AG09309 (cell line): ENCODE data around the gene SOX6.

Experiments used
- DNase-seq: peaks from one replicate; pipeline ENCODE4 v3.0.0-alpha.2; 2010; ENCODE audit warnings: low read depth
- H3K4me3 ChIP-seq: 2 replicates; pipeline ENCODE4 v1.5.1; 2011; ENCODE audit warnings: mild to moderate bottlenecking, low read depth, low read length, moderate library complexity; ENCODE audit not compliant: control insufficient read depth
- TF ChIP-seq, protein P1 (sequence below): IDR thresholded peaks from 2 replicates; pipeline ENCODE4 v1.5.1; 2011; ENCODE audit warnings: mild to moderate bottlenecking, low read depth, low read length, inconsistent platforms; ENCODE audit not compliant: insufficient read depth, control insufficient read depth; ENCODE audit errors: missing control alignments

SOX6 gene

DNA sequence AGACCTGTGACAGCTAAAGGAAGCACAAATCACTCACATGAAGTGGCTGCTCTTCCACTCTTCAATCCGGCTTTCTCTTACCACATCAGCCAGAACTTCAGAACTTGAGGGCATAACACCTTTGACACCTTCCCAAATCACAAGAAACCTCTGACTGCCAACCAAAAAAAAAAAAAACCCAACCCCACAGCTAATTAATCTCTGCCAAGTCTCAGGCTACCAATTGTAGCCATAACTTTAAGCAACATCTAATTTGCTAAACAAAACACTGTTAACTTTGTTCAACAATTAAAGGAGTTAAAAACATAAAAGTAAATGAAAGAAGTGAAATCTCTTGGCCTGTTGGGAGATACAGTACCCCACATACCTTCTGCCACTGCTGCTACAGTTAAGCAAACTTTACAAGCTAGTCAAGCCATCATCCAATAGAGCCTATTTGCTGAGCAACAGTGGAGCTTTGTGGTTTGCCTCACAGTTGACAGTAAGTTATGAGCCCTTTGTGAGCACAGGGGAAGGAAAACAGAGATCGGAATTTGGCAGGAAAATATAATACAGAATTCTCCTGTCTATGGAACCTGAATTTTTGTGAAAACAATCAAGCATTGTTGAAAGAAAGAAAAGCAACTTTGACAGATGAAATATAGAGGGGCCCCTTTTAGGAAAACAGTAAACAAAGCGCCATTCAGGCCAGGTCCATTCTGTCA, at the start of gene SOX6:
TSS of gene SOX6 (minus strand) at position 490 of the 704 bp plus-strand sequence. CDS start 15,298 bp downstream, outside the sequence.
- no peak for DNase-seq
- no peak within 1 kb of the TSS for H3K4me3 ChIP-seq
- TF ChIP-seq, protein P1, sequence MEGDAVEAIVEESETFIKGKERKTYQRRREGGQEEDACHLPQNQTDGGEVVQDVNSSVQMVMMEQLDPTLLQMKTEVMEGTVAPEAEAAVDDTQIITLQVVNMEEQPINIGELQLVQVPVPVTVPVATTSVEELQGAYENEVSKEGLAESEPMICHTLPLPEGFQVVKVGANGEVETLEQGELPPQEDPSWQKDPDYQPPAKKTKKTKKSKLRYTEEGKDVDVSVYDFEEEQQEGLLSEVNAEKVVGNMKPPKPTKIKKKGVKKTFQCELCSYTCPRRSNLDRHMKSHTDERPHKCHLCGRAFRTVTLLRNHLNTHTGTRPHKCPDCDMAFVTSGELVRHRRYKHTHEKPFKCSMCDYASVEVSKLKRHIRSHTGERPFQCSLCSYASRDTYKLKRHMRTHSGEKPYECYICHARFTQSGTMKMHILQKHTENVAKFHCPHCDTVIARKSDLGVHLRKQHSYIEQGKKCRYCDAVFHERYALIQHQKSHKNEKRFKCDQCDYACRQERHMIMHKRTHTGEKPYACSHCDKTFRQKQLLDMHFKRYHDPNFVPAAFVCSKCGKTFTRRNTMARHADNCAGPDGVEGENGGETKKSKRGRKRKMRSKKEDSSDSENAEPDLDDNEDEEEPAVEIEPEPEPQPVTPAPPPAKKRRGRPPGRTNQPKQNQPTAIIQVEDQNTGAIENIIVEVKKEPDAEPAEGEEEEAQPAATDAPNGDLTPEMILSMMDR = no peak

DNA sequence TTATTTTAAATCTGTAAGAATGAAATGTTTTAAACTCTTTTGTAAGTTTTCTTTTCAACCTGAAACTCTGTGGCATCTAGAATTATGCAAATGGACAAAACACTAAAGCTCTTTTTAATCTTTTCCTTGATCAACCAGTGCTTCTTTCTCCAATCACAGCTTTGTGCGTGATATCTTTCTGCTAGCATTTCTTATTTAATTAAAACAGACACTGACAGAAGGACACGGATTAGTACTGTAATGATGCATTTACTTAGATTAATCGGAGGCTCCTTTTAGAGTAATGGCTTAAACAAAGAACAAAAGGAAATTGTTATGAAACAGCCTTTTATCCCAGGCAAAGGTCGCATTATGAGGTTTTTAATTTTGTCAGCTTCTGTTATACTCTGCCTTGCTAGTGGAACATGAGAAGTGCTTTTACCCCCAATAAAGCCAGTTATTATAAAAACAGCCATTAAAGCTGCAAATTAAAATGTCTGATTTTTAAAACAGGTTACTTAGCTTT, 48.5 kb upstream of the SOX6 start:
- TF ChIP-seq, protein P1 = no peak
- no peak overlapping the region for H3K4me3 ChIP-seq
- DNase-seq = no peak

DNA sequence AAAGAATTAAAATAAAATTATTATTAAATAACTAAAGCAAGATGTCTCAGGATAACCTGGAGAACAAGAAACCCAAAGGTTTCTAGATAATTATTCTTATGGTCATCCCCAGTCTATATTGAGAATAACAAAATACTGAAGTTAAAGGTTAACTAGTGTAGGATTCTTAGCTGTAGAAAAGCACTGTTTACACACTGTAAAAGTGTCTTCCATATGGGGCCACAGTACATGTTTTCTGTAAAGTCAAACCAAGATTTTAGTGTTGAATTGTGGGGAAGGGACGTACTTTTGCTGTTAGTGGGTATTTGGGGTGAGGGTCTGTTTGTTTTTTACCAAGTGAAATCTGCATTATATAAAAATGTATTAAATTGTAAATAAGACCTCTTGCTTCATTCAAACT, 47.5 kb upstream of the SOX6 start:
- DNase-seq = no peak
- TF ChIP-seq, protein P1 = no peak
- no peak overlapping the region for H3K4me3 ChIP-seq

DNA sequence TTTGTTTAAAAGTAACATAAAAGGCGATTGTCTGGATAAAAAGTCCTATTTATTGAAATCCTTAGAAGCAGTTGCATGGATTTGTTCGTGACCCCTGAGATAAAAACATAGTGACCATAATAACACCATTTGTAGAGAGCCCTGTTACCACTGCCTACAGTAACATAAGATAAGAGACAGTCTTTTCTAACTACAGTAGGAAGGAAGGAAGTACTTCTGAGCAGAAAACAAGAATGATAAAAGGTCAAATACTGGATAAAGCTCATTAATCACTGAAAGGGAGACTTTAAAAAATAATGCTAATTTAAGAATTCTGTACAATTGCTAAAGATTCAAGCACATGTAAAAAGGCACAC, 47.1 kb upstream of the SOX6 start:
- DNase-seq = no peak
- H3K4me3 ChIP-seq = no peak overlapping the region
- TF ChIP-seq, protein P1 = no peak

DNA sequence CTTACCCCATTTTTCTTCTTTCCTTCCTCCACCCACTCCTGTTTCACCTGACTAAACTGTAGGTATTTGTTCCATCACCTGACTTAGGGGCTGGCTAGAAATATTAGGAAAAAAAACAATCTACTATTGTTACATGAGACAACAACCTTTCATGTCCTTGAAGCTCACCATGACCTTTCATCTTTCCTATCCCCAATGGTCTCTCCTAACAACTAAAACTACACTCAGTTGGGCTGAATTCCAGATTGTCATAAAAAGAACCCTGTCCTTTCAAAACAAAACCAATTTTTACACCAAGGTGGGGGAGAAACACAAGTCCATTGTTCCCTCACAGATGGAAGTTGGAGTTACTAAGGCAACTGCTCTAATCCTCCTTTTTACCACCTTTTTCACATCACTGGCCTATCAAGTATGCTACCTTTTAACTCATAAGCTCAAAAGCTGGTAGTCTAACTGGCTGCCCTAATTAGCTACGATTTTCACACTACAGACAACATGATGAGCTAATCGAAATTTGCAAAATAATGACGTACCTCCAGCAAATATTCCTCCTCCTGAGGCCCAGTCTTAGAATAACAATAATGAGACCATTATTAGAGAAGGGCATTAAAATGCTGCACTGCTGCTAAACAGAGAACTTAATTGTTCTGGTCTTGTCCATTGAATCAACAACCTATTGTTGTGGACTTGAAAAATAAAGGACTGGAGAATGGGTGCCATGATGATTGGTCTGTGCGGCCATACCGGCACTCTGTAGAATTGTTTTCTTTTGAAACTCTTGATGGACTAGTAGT, 46.5 kb upstream of the SOX6 start:
- no peak for DNase-seq
- TF ChIP-seq, protein P1 = no peak
- no peak overlapping the region for H3K4me3 ChIP-seq

DNA sequence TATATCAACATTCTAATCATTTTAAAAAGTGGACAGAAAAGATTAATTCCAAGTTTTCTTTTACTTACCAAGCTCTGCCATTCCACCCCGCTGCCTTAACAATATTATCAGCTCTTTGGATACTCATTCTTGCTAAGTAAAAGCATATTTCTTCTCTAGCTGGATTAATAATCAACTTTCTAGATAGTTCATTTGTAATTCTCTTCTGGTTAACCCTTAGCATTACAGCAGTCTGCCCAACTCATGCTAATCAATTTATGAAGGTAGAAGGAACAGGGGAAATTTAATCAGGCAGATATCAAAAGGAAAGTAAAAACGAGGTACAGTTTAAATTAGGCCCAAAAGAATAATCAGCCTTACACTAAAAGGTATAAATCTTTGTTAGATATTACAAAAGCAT, 41.0 kb upstream of the SOX6 start:
- no peak overlapping the region for H3K4me3 ChIP-seq
- TF ChIP-seq, protein P1 = no peak
- no peak for DNase-seq
